C4-2B (cell line): ENCODE data around the gene NSD2.

ENCODE experiments used
- ZFX ChIP-seq: fragments of 450-650 bp; IDR thresholded peaks from 2 replicates; pipeline ENCODE4 v1.6.1; 2017
- TF ChIP-seq, protein P1 (sequence below): fragments of 450-650 bp; conservative IDR thresholded peaks from 2 replicates; pipeline ENCODE4 v1.5.1; 2017; ENCODE audit warnings: mild to moderate bottlenecking

DNA sequence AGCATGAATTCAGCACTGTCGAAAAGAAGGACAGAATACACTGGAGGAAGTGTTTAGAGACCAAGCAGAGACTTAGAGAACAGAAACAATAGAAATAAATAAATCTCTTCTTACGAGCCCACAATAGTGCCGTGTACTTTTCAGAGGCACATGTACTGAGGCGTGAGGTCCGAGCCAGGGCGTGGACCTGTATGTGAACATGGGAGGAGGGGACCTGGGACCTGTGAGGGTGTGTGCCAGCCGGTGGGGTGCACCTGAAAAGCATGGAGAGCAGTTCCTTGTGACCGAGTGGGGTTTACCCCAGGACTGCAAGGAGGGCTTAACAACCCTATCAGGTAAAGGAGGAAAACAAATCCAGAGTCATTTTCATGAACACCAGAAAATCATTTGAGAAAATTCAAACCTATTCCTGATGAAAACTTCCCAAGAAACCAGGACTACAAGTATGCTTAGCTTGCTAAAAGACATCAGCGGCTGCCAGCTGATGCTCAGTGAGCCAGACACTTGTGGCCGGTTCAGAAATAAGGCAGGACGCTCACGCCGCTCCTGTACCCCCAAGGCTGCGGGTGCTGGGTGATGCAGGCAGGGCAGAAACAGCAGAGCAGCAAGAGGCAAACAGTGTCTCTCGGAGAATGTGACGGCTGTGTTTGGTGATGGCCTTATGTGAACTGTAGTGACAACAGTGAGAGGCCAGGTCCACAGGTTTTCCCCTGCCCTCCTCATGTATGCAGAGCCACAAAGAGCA lies 100.4 kb downstream of the NSD2 start:
- TF ChIP-seq, protein P1, sequence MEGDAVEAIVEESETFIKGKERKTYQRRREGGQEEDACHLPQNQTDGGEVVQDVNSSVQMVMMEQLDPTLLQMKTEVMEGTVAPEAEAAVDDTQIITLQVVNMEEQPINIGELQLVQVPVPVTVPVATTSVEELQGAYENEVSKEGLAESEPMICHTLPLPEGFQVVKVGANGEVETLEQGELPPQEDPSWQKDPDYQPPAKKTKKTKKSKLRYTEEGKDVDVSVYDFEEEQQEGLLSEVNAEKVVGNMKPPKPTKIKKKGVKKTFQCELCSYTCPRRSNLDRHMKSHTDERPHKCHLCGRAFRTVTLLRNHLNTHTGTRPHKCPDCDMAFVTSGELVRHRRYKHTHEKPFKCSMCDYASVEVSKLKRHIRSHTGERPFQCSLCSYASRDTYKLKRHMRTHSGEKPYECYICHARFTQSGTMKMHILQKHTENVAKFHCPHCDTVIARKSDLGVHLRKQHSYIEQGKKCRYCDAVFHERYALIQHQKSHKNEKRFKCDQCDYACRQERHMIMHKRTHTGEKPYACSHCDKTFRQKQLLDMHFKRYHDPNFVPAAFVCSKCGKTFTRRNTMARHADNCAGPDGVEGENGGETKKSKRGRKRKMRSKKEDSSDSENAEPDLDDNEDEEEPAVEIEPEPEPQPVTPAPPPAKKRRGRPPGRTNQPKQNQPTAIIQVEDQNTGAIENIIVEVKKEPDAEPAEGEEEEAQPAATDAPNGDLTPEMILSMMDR, result no peak
- TF ChIP-seq ZFX, result no peak
